HL-60 (cell line): Measurements from ENCODE around the gene TMEM129.
"Not testable (repeated sequence)": the region's sequence is repeated elsewhere in the genome, so short reads cannot be mapped to it uniquely, and the experiment has no call there.

Experiments used
- DNase-seq, 2 experiments: peaks; one replicate each; pipeline ENCODE4 v3.0.0-alpha.2; 2010 to 2020; ENCODE audit warnings: low read depth in 1 of 2, low spot score in 1 of 2
- H3K27ac ChIP-seq: fragments of 250-450 bp; sonication (Bioruptor Pico); replicated peaks from 2 replicates; pipeline ENCODE4 v1.5.1; 2020; ENCODE audit warnings: mild to moderate bottlenecking, moderate library complexity
- H3K27me3 ChIP-seq: fragments of 250-450 bp; sonication (Bioruptor Pico); 2 replicates; pipeline ENCODE4 v1.5.1; 2021; ENCODE audit warnings: mild to moderate bottlenecking, moderate library complexity; ENCODE audit not compliant: insufficient read depth, poor library complexity, severe bottlenecking
- H3K4me3 ChIP-seq: replicated peaks from 2 replicates; pipeline ENCODE4 v1.5.1; 2011; ENCODE audit warnings: mild to moderate bottlenecking, control low read depth, low read length; ENCODE audit not compliant: insufficient read depth
- CTCF ChIP-seq: IDR thresholded peaks from one replicate; pipeline ENCODE4 v1.5.1; 2011; ENCODE audit warnings: low read length, control low read depth, inconsistent platforms; ENCODE audit not compliant: insufficient read depth
- GABPA ChIP-seq: IDR thresholded peaks from 2 replicates; pipeline ENCODE4 v1.6.1; 2012; ENCODE audit warnings: low read depth
- POLR2AphosphoS5 ChIP-seq: IDR thresholded peaks from 2 replicates; pipeline ENCODE4 v1.6.1; 2012; ENCODE audit warnings: low read depth
- REST ChIP-seq: IDR thresholded peaks from 2 replicates; pipeline ENCODE4 v1.6.1; 2012; ENCODE audit warnings: low read depth; ENCODE audit not compliant: insufficient replicate concordance
- SPI1 ChIP-seq: IDR thresholded peaks from 2 replicates; pipeline ENCODE4 v1.6.1; 2012; ENCODE audit warnings: low read depth, mild to moderate bottlenecking, borderline replicate concordance

Gene TMEM129

GRCh38 chr4:1673671-1674070 lies 47.5 kb downstream of the TMEM129 start:
- DNase-seq, result no peak
- Histone ChIP-seq H3K27ac (no peak overlapping the region), H3K27me3 (no peaks in the 10 kb centered on the region), H3K4me3 (no peak overlapping the region)
- no peak for TF ChIP-seq SPI1
- no peak for TF ChIP-seq CTCF
- no peak for TF ChIP-seq GABPA
- no peak for TF ChIP-seq POLR2AphosphoS5
- no peak for TF ChIP-seq REST

- not testable (repeated sequence) for H3K27ac ChIP-seq, H3K4me3 ChIP-seq, H3K27me3 ChIP-seq, DNase-seq
Measured at GRCh38 chr4:1671011-1671410, 50.1 kb downstream of the TMEM129 start.

GRCh38 chr4:1670279-1670678 lies 50.8 kb downstream of the TMEM129 start:
- H3K27ac ChIP-seq, result no peak overlapping the region
- TF ChIP-seq GABPA, result no peak
- no peak overlapping the region for H3K4me3 ChIP-seq
- no peak for DNase-seq
- H3K27me3 ChIP-seq, result no peaks in the 10 kb centered on the region

- H3K27me3 ChIP-seq, result no peaks in the 10 kb centered on the region
- H3K27ac ChIP-seq, result no peak overlapping the region
- TF ChIP-seq POLR2AphosphoS5 (no peak), REST (no peak), CTCF (no peak), SPI1 (no peak), GABPA (no peak)
- no peak for DNase-seq
- no peak overlapping the region for H3K4me3 ChIP-seq
Measured at GRCh38 chr4:1669850-1670249, 51.3 kb downstream of the TMEM129 start.

GRCh38 chr4:1669270-1669669 lies 51.9 kb downstream of the TMEM129 start:
- no peak overlapping the region for H3K4me3 ChIP-seq
- TF ChIP-seq POLR2AphosphoS5 (no peak), CTCF (no peak), SPI1 (no peak), REST (no peak), GABPA (no peak)
- no peaks in the 10 kb centered on the region for H3K27me3 ChIP-seq
- no peak overlapping the region for H3K27ac ChIP-seq
- no peak for DNase-seq
